Neural cell (in vitro differentiated cells): ENCODE results near the gene IRF1. TPM values are rescaled to one million over a fixed set of nuclear protein-coding genes. Genes with fewer than 3 reads are reported as not detected.

Experiments used
- H2AFZ ChIP-seq: fragments of 200-600, 300-800 bp; sonication (generic), shearing (Covaris generic); 2 replicates; pipeline ENCODE4 v1.6.0; 2014; ENCODE audit warnings: low read depth, mild to moderate bottlenecking, antibody characterized with exemption, low read length, moderate library complexity
- H3F3A ChIP-seq: fragments of 200-600 bp; shearing (Covaris generic); 2 replicates; pipeline ENCODE4 v1.6.1; 2016; ENCODE audit warnings: mild to moderate bottlenecking, moderate library complexity, mixed read lengths, antibody characterized with exemption, low read length; ENCODE audit not compliant: insufficient read depth, poor library complexity, severe bottlenecking
- H3K27ac ChIP-seq: fragments of 200-600, 300-800 bp; sonication (generic), shearing (Covaris generic); 2 replicates; pipeline ENCODE4 v1.5.1; 2014; ENCODE audit warnings: mild to moderate bottlenecking, low read length, moderate library complexity
- H3K27me3 ChIP-seq: fragments of 300-800, 200-600 bp; sonication (generic), shearing (Covaris generic); 2 replicates; pipeline ENCODE4 v1.6.0; 2014; ENCODE audit warnings: mild to moderate bottlenecking, low read depth, low read length, moderate library complexity; ENCODE audit not compliant: insufficient read depth
- H3K36me3 ChIP-seq: fragments of 300-800, 200-600 bp; sonication (generic), shearing (Covaris generic); 2 replicates; pipeline ENCODE4 v1.5.1; 2014; ENCODE audit warnings: mild to moderate bottlenecking, antibody characterized with exemption, low read length, moderate library complexity; ENCODE audit not compliant: insufficient read depth
- H3K4me2 ChIP-seq: fragments of 300-800, 200-600 bp; sonication (generic), shearing (Covaris generic); 2 replicates; pipeline ENCODE4 v1.6.0; 2014; ENCODE audit warnings: mild to moderate bottlenecking, low read length
- H3K4me3 ChIP-seq: fragments of 300-800, 200-600 bp; sonication (generic), shearing (Covaris generic); 2 replicates; pipeline ENCODE4 v1.5.1; 2014; ENCODE audit warnings: mild to moderate bottlenecking, low read length, moderate library complexity
- H3K79me2 ChIP-seq: fragments of 200-600 bp; shearing (Covaris generic); replicated peaks from 2 replicates; pipeline ENCODE4 v1.6.0; 2014; ENCODE audit warnings: mild to moderate bottlenecking, low read length, moderate library complexity; ENCODE audit not compliant: insufficient read depth
- H3K9ac ChIP-seq: fragments of 300-800, 200-600 bp; sonication (generic), shearing (Covaris generic); 2 replicates; pipeline ENCODE4 v1.6.1; 2016; ENCODE audit warnings: mild to moderate bottlenecking, low read length, mixed read lengths
- H3K9me2 ChIP-seq: fragments of 200-600 bp; shearing (Covaris generic); 2 replicates; pipeline ENCODE4 v1.6.1; 2016; ENCODE audit warnings: mild to moderate bottlenecking, low read length, mixed read lengths; ENCODE audit not compliant: insufficient read depth
- H3K9me3 ChIP-seq: fragments of 200-600, 300-800 bp; sonication (generic), shearing (Covaris generic); 2 replicates; pipeline ENCODE4 v1.6.1; 2016; ENCODE audit warnings: mild to moderate bottlenecking, mixed run types, low read length, moderate library complexity, mixed read lengths
- H4K20me1 ChIP-seq: fragments of 200-600 bp; shearing (Covaris generic); 2 replicates; pipeline ENCODE4 v1.6.1; 2016; ENCODE audit warnings: mild to moderate bottlenecking, mixed run types; ENCODE audit not compliant: insufficient read depth
- EP300 ChIP-seq: fragments of 450-650 bp; conservative IDR thresholded peaks from 2 replicates; pipeline ENCODE4 v1.6.1; 2014; ENCODE audit warnings: antibody characterized with exemption, mild to moderate bottlenecking, moderate library complexity; ENCODE audit not compliant: poor library complexity, severe bottlenecking
- EZH2 ChIP-seq: fragments of 200-600, 300-800 bp; shearing (Covaris generic), sonication (generic); IDR thresholded peaks from 2 replicates; pipeline ENCODE4 v1.6.1; 2014; ENCODE audit warnings: antibody characterized with exemption, low read length, borderline replicate concordance, mild to moderate bottlenecking; ENCODE audit not compliant: insufficient read depth, poor library complexity, severe bottlenecking
- MXI1 ChIP-seq: fragments of 450-650 bp; conservative IDR thresholded peaks from 2 replicates; pipeline ENCODE4 v1.6.1; 2014; ENCODE audit warnings: antibody characterized with exemption, mild to moderate bottlenecking; ENCODE audit not compliant: poor library complexity, severe bottlenecking
- POLR2AphosphoS5 ChIP-seq: IDR thresholded peaks from 2 replicates; pipeline ENCODE4 v1.6.1; 2012
- RAD21 ChIP-seq: fragments of 450-650 bp; conservative IDR thresholded peaks from 2 replicates; pipeline ENCODE4 v1.6.1; 2014; ENCODE audit warnings: antibody characterized with exemption, mild to moderate bottlenecking, moderate library complexity
- REST ChIP-seq: IDR thresholded peaks from 2 replicates; pipeline ENCODE4 v1.6.1; 2012; ENCODE audit warnings: borderline replicate concordance
- SMC3 ChIP-seq: fragments of 450-650 bp; conservative IDR thresholded peaks from 2 replicates; pipeline ENCODE4 v1.6.1; 2014; ENCODE audit warnings: antibody characterized with exemption, mild to moderate bottlenecking, moderate library complexity; ENCODE audit not compliant: poor library complexity
- TAF1 ChIP-seq: IDR thresholded peaks from 2 replicates; pipeline ENCODE4 v1.6.1; 2012; ENCODE audit warnings: low read depth
- polyA plus RNA-seq: library from polyadenylated mRNA; depleted of rRNA; stranded (reverse); fragments of >200 nt; gene quantifications from 2 replicates; pipeline ENCODE4 v1.2.3, GENCODE V29; 2014
- TF ChIP-seq, protein P1 (sequence below): fragments of 450-650 bp; IDR thresholded peaks from 2 replicates; pipeline ENCODE4 v1.5.1; 2014; ENCODE audit warnings: antibody characterized with exemption, mild to moderate bottlenecking, moderate library complexity; ENCODE audit not compliant: poor library complexity, severe bottlenecking

IRF1 gene
- polyA plus RNA-seq, 1 donor from 2014 or later = 0.67 TPM

DNA sequence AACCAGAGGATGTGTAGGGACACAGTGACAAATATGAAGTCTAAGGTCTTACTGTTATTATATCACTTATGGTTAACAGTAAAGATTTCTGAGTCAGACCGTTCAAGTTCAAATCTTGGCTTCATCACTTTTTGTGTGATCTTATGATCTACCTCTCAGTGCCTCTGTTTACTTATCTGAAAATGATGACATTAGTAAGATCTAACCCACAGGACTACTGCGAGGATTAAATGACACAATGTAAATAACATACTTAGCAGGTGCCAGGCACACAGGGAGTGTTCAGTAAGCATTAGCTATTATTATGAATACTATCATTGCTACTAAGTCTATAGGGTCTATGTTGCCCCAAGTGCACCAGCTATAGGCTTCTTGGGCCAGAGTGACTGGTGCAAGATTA, 2.0 kb downstream of the IRF1 start:
- Histone ChIP-seq H3K27me3 (peaks cover 42% of the 10 kb centered on the region), H3K9me3 (no peaks in the 10 kb centered on the region), H3K9ac (no peak overlapping the region), H3K4me3 (no peak overlapping the region), H3K27ac (no peak overlapping the region), H3F3A (no peaks in the 10 kb centered on the region), H4K20me1 (no peaks in the 10 kb centered on the region), H2AFZ (no peak overlapping the region), H3K79me2 (no peaks in the 10 kb centered on the region), H3K4me2 (no peak overlapping the region), H3K36me3 (no peaks in the 10 kb centered on the region), H3K9me2 (no peaks in the 10 kb centered on the region)
- no peak for TF ChIP-seq TAF1
- TF ChIP-seq REST = no peak
- no peak for TF ChIP-seq MXI1
- TF ChIP-seq EZH2 = no peak

DNA sequence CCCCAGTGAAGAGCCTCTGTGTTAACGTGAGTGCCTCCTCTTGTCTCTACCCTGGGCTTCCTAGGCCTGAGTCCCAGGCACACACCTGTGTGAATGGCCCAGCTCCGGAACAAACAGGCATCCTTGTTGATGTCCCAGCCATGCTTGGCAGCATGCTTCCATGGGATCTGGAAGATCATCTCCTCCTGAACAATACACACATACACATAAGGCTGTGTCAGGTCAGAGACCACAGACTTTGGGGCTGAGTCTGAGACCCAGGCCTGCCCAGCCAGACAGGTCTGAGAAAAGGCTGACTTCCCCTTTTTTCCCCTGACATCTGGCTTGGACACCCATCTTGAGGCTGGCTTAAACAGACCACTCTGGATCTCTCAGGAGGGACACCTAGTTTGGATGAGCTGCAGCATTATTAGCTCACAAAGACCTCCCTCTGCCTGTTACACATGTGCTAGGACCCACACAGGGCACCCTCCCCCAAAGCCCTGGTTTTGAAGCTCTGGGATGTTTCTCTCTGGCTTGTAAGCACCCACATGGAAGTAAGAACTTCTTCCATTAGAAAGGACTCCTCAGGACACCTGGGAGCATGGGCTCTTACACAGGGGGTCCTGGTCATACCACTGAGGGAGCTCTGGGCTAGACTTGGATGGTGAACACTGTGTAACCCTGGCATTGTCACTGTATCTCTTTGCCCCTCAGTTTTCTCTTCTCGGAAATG, 2.6 kb downstream of the IRF1 start:
- peaks cover 36% of the 10 kb centered on the region for H3K27me3 ChIP-seq
- H3K36me3 ChIP-seq = no peaks in the 10 kb centered on the region
- H3K9me3 ChIP-seq = no peaks in the 10 kb centered on the region
- TF ChIP-seq RAD21 = no peak
- TF ChIP-seq, protein P1, sequence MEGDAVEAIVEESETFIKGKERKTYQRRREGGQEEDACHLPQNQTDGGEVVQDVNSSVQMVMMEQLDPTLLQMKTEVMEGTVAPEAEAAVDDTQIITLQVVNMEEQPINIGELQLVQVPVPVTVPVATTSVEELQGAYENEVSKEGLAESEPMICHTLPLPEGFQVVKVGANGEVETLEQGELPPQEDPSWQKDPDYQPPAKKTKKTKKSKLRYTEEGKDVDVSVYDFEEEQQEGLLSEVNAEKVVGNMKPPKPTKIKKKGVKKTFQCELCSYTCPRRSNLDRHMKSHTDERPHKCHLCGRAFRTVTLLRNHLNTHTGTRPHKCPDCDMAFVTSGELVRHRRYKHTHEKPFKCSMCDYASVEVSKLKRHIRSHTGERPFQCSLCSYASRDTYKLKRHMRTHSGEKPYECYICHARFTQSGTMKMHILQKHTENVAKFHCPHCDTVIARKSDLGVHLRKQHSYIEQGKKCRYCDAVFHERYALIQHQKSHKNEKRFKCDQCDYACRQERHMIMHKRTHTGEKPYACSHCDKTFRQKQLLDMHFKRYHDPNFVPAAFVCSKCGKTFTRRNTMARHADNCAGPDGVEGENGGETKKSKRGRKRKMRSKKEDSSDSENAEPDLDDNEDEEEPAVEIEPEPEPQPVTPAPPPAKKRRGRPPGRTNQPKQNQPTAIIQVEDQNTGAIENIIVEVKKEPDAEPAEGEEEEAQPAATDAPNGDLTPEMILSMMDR = no peak
- no peak for TF ChIP-seq MXI1
- no peak for TF ChIP-seq REST
- no peak for TF ChIP-seq SMC3
- TF ChIP-seq POLR2AphosphoS5 = no peak
- no peak for TF ChIP-seq EP300
- TF ChIP-seq TAF1 = no peak
- TF ChIP-seq EZH2 = no peak
- no peaks in the 10 kb centered on the region for H4K20me1 ChIP-seq
- no peak overlapping the region for H2AFZ ChIP-seq
- no peak overlapping the region for H3K9ac ChIP-seq
- no peak overlapping the region for H3K4me2 ChIP-seq
- H3K9me2 ChIP-seq = no peaks in the 10 kb centered on the region
- H3F3A ChIP-seq = no peaks in the 10 kb centered on the region
- no peak overlapping the region for H3K4me3 ChIP-seq
- no peak overlapping the region for H3K27ac ChIP-seq
- H3K79me2 ChIP-seq = no peaks in the 10 kb centered on the region
